K562 (cell line): ENCODE results near the gene EDRF1. TPM values are rescaled to one million over a fixed set of nuclear protein-coding genes. Genes with fewer than 3 reads are reported as not detected.
"Not testable (repeated sequence)": the region's sequence is repeated elsewhere in the genome, so short reads cannot be mapped to it uniquely, and the experiment has no call there.

Experiments
- ATAC-seq: fragments of 200-7000 bp; cut with Tn5 transposase; 3 replicates; pipeline ENCODE4 v1.9.1; 2020; ENCODE audit warnings: moderate library complexity
- BruUV-seq: library from RNA; stranded (reverse); fragments of 400-500 nt; replicated peaks from 2 replicates; lab custom pipeline; 2021; lab: Mats Ljungman, UMichigan
- CTCF ChIA-PET: fragments of 300-600 bp; formaldehyde crosslinking; extraction: SDS; loops from one replicate; lab custom pipeline; 2021; ENCODE audit warnings: low intra/inter-chr PET ratio; lab: Yijun Ruan, JAX
- POLR2A ChIA-PET: fragments of 300-600, 350-650 bp; sonication (Branson Sonifier 250); formaldehyde crosslinking; extraction: SDS; loops from one replicate; lab custom pipeline; 2021; ENCODE audit warnings: antibody characterized with exemption, inconsistent platforms; lab: Yijun Ruan, JAX
- DNase-seq, 4 experiments: peaks; one replicate each; pipeline versions ENCODE4 v3.0.0 to v3.0.0-alpha.2; 2011 to 2018; ENCODE audit warnings: low spot score in 3 of 4, mixed read lengths in 3 of 4; ENCODE audit errors: extremely low read depth in 1 of 4
- FAIRE-seq: peaks from 2 replicates; lab custom pipeline; 2011; peaks lifted over from hg19 to GRCh38; lab: Jason Lieb, UNC
- H2AFZ ChIP-seq: 2 replicates; pipeline ENCODE4 v1.6.0; 2011; ENCODE audit warnings: low read depth, low read length, control low read depth, inconsistent platforms
- H3K27ac ChIP-seq: fragments of 200-600 bp; 3 replicates; pipeline ENCODE4 v1.8.0; 2011; ENCODE audit warnings: low read depth, mild to moderate bottlenecking, control low read depth, inconsistent platforms, low read length, moderate library complexity, mixed read lengths; ENCODE audit errors: extremely low read depth
- H3K27me3 ChIP-seq, 2 experiments: fragments of 300-600 bp in 1 of 2; 2 replicates in 1 of 2; 3 replicates in 1 of 2; pipeline versions ENCODE4 v1.6.0 to v1.8.0; 2011; ENCODE audit warnings: inconsistent platforms in 2 of 2, low read length in 2 of 2, mild to moderate bottlenecking in 1 of 2, mixed read lengths in 1 of 2, moderate library complexity in 1 of 2; ENCODE audit not compliant: control insufficient read depth in 2 of 2, insufficient read depth in 2 of 2
- H3K36me3 ChIP-seq: fragments of 300-600 bp; 3 replicates; pipeline ENCODE4 v1.8.0; 2011; ENCODE audit warnings: mild to moderate bottlenecking, low read length, inconsistent platforms; ENCODE audit not compliant: control insufficient read depth, insufficient read depth
- H3K4me1 ChIP-seq, 2 experiments: fragments of 200-600 bp in 1 of 2; replicated peaks in 1 of 2; 2 replicates in 1 of 2; 3 replicates in 1 of 2; pipeline versions ENCODE4 v1.5.1 to v1.8.0; 2011; ENCODE audit warnings: inconsistent platforms in 2 of 2, low read length in 2 of 2, mild to moderate bottlenecking in 1 of 2, mixed read lengths in 1 of 2, moderate library complexity in 1 of 2; ENCODE audit not compliant: control insufficient read depth in 2 of 2, insufficient read depth in 2 of 2
- H3K4me2 ChIP-seq: 2 replicates; pipeline ENCODE4 v1.6.1; 2011; ENCODE audit warnings: low read length, control low read depth, inconsistent platforms, mixed read lengths; ENCODE audit not compliant: insufficient read depth
- H3K4me3 ChIP-seq: fragments of 200-600 bp; sonication (generic), shearing (Covaris generic); 2 replicates; pipeline ENCODE4 v1.5.1; 2016; ENCODE audit warnings: control low read depth, inconsistent platforms
- H3K79me2 ChIP-seq: fragments of 200-600 bp; 3 replicates; pipeline ENCODE4 v1.8.0; 2011; ENCODE audit warnings: low read length, inconsistent platforms; ENCODE audit not compliant: control insufficient read depth, insufficient read depth
- H3K9ac ChIP-seq, 2 experiments: 2 replicates each; pipeline versions ENCODE4 v1.6.0 to v1.6.1; 2011; ENCODE audit warnings: low read depth in 2 of 2, low read length in 2 of 2, control low read depth in 1 of 2, inconsistent platforms in 1 of 2, mild to moderate bottlenecking in 1 of 2, mixed read lengths in 1 of 2; ENCODE audit not compliant: insufficient read depth in 1 of 2
- H3K9me1 ChIP-seq: one replicate; pipeline ENCODE4 v1.6.0; 2011; ENCODE audit warnings: inconsistent platforms, mild to moderate bottlenecking, low read length, moderate library complexity; ENCODE audit not compliant: control insufficient read depth, insufficient read depth
- H3K9me3 ChIP-seq: replicated peaks from 2 replicates; pipeline ENCODE4 v1.5.1; 2011; ENCODE audit warnings: low read depth, low read length, inconsistent platforms; ENCODE audit not compliant: control insufficient read depth, insufficient read depth
- H4K20me1 ChIP-seq: replicated peaks from 2 replicates; pipeline ENCODE4 v1.6.1; 2011; ENCODE audit warnings: low read length, inconsistent platforms, mixed read lengths; ENCODE audit not compliant: control insufficient read depth, insufficient read depth
- ARID4B ChIP-seq: sonication (generic); formaldehyde crosslinking; IDR thresholded peaks from 2 replicates; pipeline ENCODE4 v1.8.0; 2022; ENCODE audit warnings: mild to moderate bottlenecking, missing genetic modification reagents
- HDAC1 ChIP-seq, 2 experiments: fragments of 450-650 bp; IDR thresholded peaks; 2 replicates each; pipeline ENCODE4 v1.6.1; 2016 to 2017; ENCODE audit warnings: inconsistent platforms in 1 of 2, mild to moderate bottlenecking in 1 of 2, moderate library complexity in 1 of 2
- HLTF ChIP-seq: fragments of 450-650 bp; IDR thresholded peaks from 2 replicates; pipeline ENCODE4 v1.6.1; 2016
- NR2C2 ChIP-seq, 2 experiments: fragments of 200-800 bp in 1 of 2; sonication (Bioruptor generic) in 1 of 2; sonication (generic) in 1 of 2; formaldehyde crosslinking in 1 of 2; IDR thresholded peaks; 2 replicates each; pipeline versions ENCODE4 v1.6.1 to v1.8.0; 2016 to 2022; ENCODE audit warnings: mild to moderate bottlenecking in 1 of 2, missing compliant biosample characterization in 1 of 2, missing genetic modification characterization in 1 of 2, missing genetic modification reagents in 1 of 2
- NR4A1 ChIP-seq, 2 experiments: fragments of 250-450 bp in 1 of 2; fragments of 450-650 bp in 1 of 2; sonication (Bioruptor Pico) in 1 of 2; IDR thresholded peaks; 2 replicates each; pipeline versions ENCODE4 v1.4.0 to v1.6.1; 2016 to 2020; ENCODE audit warnings: mild to moderate bottlenecking in 2 of 2, missing compliant biosample characterization in 1 of 2, missing genetic modification characterization in 1 of 2, moderate library complexity in 1 of 2
- ZEB2 ChIP-seq: fragments of 450-650 bp; IDR thresholded peaks from 2 replicates; pipeline ENCODE4 v1.6.1; 2016
- WGBS: fragments of 100-300 bp; shearing (Covaris generic); methylation state at CpG from one replicate; pipeline ENCODE4 v1.1.6; 2016; ENCODE audit warnings: low coverage, mixed read lengths; ENCODE audit not compliant: insufficient coverage; ENCODE audit errors: missing lambda C conversion rate; 5-methylcytosine and 5-hydroxymethylcytosine counted together
- in situ Hi-C: fragments of 300-500 bp; cut with MboI; formaldehyde crosslinking; loops from 4 replicates; pipeline ENCODE4 v1.15.0; 2018; ENCODE audit warnings: inconsistent platforms, mixed read lengths
- intact Hi-C: fragments of 100-400 bp; cut with micrococcal nuclease; formaldehyde crosslinking; loops from 2 replicates; pipeline ENCODE4 v1.14.2; 2022
- polyA plus RNA-seq, 8 experiments: library from polyadenylated mRNA; depleted of rRNA in 4 of 8; stranded (reverse) in 5 of 8; unstranded in 3 of 8; fragments of >200 nt; fragmentation: Nextera tagmentation in 2 of 8; fragmentation: Illumina TruSeq in 1 of 8; extraction: Ambion mirVana in 2 of 8; extraction: Trizol in 1 of 8; gene quantifications; 2 replicates each; pipeline versions ENCODE4 v1.2.1 to v1.2.3, GENCODE V29; 2011 to 2014; ENCODE audit warnings: inconsistent platforms in 1 of 8, missing spikeins in 1 of 8
- total RNA-seq, 7 experiments: library from RNA; depleted of rRNA in 6 of 7; stranded (reverse); fragments of >200 nt in 6 of 7; fragmentation: Illumina TruSeq in 2 of 7; extraction: Trizol in 2 of 7; gene quantifications; 2 replicates each; pipeline versions ENCODE4 v1.2.1 to v1.2.3, GENCODE V29; 2011 to 2021; ENCODE audit warnings: low replicate concordance in 1 of 7

The EDRF1 gene
- total and polyA plus RNA-seq, 9 of the 15 experiments (the other 6 are each of a cell fraction or from before 2014, with no cell fraction given), result 7.6 to 26.0 (median 18.6) TPM

GRCh38 chr10:125711110-125711750, 8.3 kb upstream of the EDRF1 start (continued):
- TF ChIP-seq NR4A1 (CRISPR knock-in tag; IDR thresholded peaks at IDR 0.05) (no peak), NR4A1 (tag; IDR thresholded peaks at IDR 0.05) (no peak)
- TF ChIP-seq, all 486 proteins: peak for 0

DNA sequence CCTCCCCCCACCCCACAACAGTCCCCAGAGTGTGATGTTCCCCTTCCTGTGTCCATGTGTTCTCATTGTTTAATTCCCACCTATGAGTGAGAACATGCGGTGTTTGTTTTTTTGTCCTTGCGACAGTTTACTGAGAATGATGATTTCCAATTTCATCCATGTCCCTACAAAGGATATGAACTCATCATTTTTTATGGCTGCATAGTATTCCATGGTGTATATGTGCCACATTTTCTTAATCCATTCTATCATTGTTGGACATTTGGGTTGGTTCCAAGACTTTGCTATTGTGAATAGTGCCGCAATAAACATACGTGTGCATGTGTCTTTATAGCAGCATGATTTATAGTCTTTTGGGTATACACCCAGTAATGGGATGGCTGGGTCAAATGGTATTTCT, 4.8 kb upstream of the EDRF1 start:
- intact Hi-C loops, H3K9me1 ChIP-seq, H4K20me1 ChIP-seq, H3K27me3 ChIP-seq, H3K4me3 ChIP-seq, H3K36me3 ChIP-seq, H3K9ac ChIP-seq, FAIRE-seq, POLR2A ChIA-PET, H3K4me1 ChIP-seq, H2AFZ ChIP-seq, ATAC-seq, in situ Hi-C loops, BruUV-seq, DNase-seq, H3K4me2 ChIP-seq, H3K27ac ChIP-seq, H3K79me2 ChIP-seq, CTCF ChIA-PET, H3K9me3 ChIP-seq: not testable (repeated sequence)
- 14% methylated on average over 2 of the region's 4 CpGs for WGBS

GRCh38 chr10:125720002-125720382, 483 bp downstream of the EDRF1 start:
- no peak for TF ChIP-seq NR2C2 (CRISPR knock-in tag; IDR thresholded peaks at IDR 0.05)
- 0 out of 2 replicates have a peak, but pooled peaks have one; percentile 7 for TF ChIP-seq NR2C2 (tag; IDR thresholded peaks at IDR 0.05)
- no peak for TF ChIP-seq HLTF
- TF ChIP-seq ZEB2, result 0 out of 2 replicates have a peak, but pooled peaks have one; percentile 4
- 0 out of 2 replicates have a peak, but pooled peaks have one; percentile 8 for TF ChIP-seq ARID4B (CRISPR knock-in tag)
- TF ChIP-seq HDAC1 (IDR thresholded peaks at IDR 0.05), result 0 out of 4 replicates have a peak, but pooled peaks of 1 of the 2 experiments have one; percentile 17
- Histone ChIP-seq H3K27ac (peak overlapping the region; percentile 78), H4K20me1 (no peaks in the 10 kb centered on the region), H3K36me3 (peaks cover 40% of the 10 kb centered on the region), H3K9me3 (no peaks in the 10 kb centered on the region), H2AFZ (peak overlapping the region; percentile 89), H3K9ac (peak overlapping the region; percentile 93 to 98), H3K79me2 (peaks cover 22% of the 10 kb centered on the region), H3K4me2 (peak overlapping the region; percentile 95), H3K9me1 (no peaks in the 10 kb centered on the region), H3K27me3 (no peaks in the 10 kb centered on the region), H3K4me1 (peaks cover 5 to 6% of the 10 kb centered on the region in 2 experiments; a peak in 4 of 5 replicates), H3K4me3 (peak overlapping the region; percentile 99)
- WGBS, result 1% methylated on average over 10 of the region's 15 CpGs
- no peak for ATAC-seq
- POLR2A ChIA-PET, result interaction anchor here (1.0 to 1.3 kb wide), 2 partner anchors 9 to 12 kb away, joined by 4 to 6 read pairs; no protein-coding TSS in a partner anchor
- in situ Hi-C loops (no loop called here), intact Hi-C loops (loop anchor here (5.0 kb wide), 1 partner anchor 97 kb away; no protein-coding TSS in a partner anchor)
- DNase-seq, result peak in 1 of 4 experiments; percentile 6
- BruUV-seq, result TSS peak; percentile 47
- CTCF ChIA-PET, result no interaction called here
- no peak for FAIRE-seq
